Measurements from ENCODE around the gene TJP2. TPM values are rescaled to one million over a fixed set of nuclear protein-coding genes. Genes with fewer than 3 reads are reported as not detected.

TJP2 gene
- total and polyA plus RNA-seq, 7 experiments from 2014 or later = 1.6 to 27.3 (median 11.3) TPM

- Histone ChIP-seq H3K4me3 (ENCODE audit: low read length) (no peak overlapping the region), H3K27ac (ENCODE audit: low read depth, low read length) (no peak overlapping the region), H3K4me1 (ENCODE audit: control insufficient read depth in 2 of 2, insufficient read depth in 2 of 2, low read length in 2 of 2) (no peaks in the 10 kb centered on the region), H3K9me3 (ENCODE audit: control insufficient read depth in 2 of 3, low read length in 3 of 3) (no peaks in the 10 kb centered on the region), H3K27me3 (ENCODE audit: control insufficient read depth in 2 of 2, insufficient read depth in 2 of 2, low read length in 2 of 2) (no peaks in the 10 kb centered on the region), H3K36me3 (ENCODE audit: control insufficient read depth in 2 of 3, insufficient read depth in 3 of 3, low read length in 3 of 3) (no peaks in the 10 kb centered on the region)
- ChIA-PET CTCF (no interaction called here), POLR2A (no interaction called here)
- Mint-ChIP-seq H3K27ac (no peak overlapping the region), H3K4me1 (no peaks in the 10 kb centered on the region), H3K36me3 (peaks cover 0 to 4% (median 0%) of the 10 kb centered on the region in 5 donors), H3K27me3 (peaks cover 3 to 21% (median 5%) of the 10 kb centered on the region in 5 donors), H3K9me3 (peaks cover under 1 to 39% (median 11%) of the 10 kb centered on the region in 11 donors), H3K4me3 (no peak overlapping the region)
- ATAC-seq = no peak
- intact Hi-C loops (cut with micrococcal nuclease) = no loop called here
- DNase-seq = no peak
Observed at GRCh38 chr9:69279084-69279731, 105.1 kb downstream of the TJP2 start.

- Histone ChIP-seq H3K27ac (ENCODE audit: low read depth, low read length) (no peak overlapping the region), H3K4me1 (ENCODE audit: control insufficient read depth in 2 of 2, insufficient read depth in 2 of 2, low read length in 2 of 2) (no peaks in the 10 kb centered on the region), H3K9me3 (ENCODE audit: control insufficient read depth in 2 of 3, low read length in 3 of 3) (no peaks in the 10 kb centered on the region), H3K4me3 (ENCODE audit: low read length) (no peak overlapping the region), H3K36me3 (ENCODE audit: control insufficient read depth in 2 of 3, insufficient read depth in 3 of 3, low read length in 3 of 3) (no peaks in the 10 kb centered on the region), H3K27me3 (ENCODE audit: control insufficient read depth in 2 of 2, insufficient read depth in 2 of 2, low read length in 2 of 2) (no peaks in the 10 kb centered on the region)
- intact Hi-C loops (cut with micrococcal nuclease) = no loop called here
- Mint-ChIP-seq H3K9me3 (peaks cover 0 to 34% (median 9%) of the 10 kb centered on the region in 11 donors), H3K4me3 (no peak overlapping the region), H3K27ac (no peak overlapping the region), H3K4me1 (no peaks in the 10 kb centered on the region), H3K27me3 (peaks cover 7 to 24% (median 10%) of the 10 kb centered on the region in 5 donors), H3K36me3 (peaks cover 0 to under 1% (median 0%) of the 10 kb centered on the region in 5 donors)
- CTCF ChIA-PET = no interaction called here
- DNase-seq (no peak), ATAC-seq (no peak)
- POLR2A ChIA-PET = no interaction called here
Observed at GRCh38 chr9:69279733-69280132, 105.7 kb downstream of the TJP2 start.

GRCh38 chr9:69283003-69283402 lies 108.9 kb downstream of the TJP2 start:
- Histone ChIP-seq H3K36me3 (ENCODE audit: control insufficient read depth in 2 of 3, insufficient read depth in 3 of 3, low read length in 3 of 3) (no peaks in the 10 kb centered on the region), H3K27ac (ENCODE audit: low read depth, low read length) (no peak overlapping the region), H3K4me1 (ENCODE audit: control insufficient read depth in 2 of 2, insufficient read depth in 2 of 2, low read length in 2 of 2) (no peaks in the 10 kb centered on the region), H3K9me3 (ENCODE audit: control insufficient read depth in 2 of 3, low read length in 3 of 3) (no peaks in the 10 kb centered on the region), H3K27me3 (ENCODE audit: control insufficient read depth in 2 of 2, insufficient read depth in 2 of 2, low read length in 2 of 2) (no peaks in the 10 kb centered on the region), H3K4me3 (ENCODE audit: low read length) (no peak overlapping the region)
- H3K4me3 Mint-ChIP-seq = no peak overlapping the region
- H3K27me3 Mint-ChIP-seq = peaks cover 25 to 47% (median 38%) of the 10 kb centered on the region in 5 donors
- ATAC-seq = no peak
- H3K4me1 Mint-ChIP-seq = no peaks in the 10 kb centered on the region
- H3K36me3 Mint-ChIP-seq = peaks cover 0 to 5% (median 0%) of the 10 kb centered on the region in 5 donors
- intact Hi-C loops (cut with micrococcal nuclease) = no loop called here
- CTCF ChIA-PET = no interaction called here
- POLR2A ChIA-PET = no interaction called here
- no peak for DNase-seq
- H3K27ac Mint-ChIP-seq = no peak overlapping the region
- peaks cover 0 to 22% (median 3%) of the 10 kb centered on the region in 11 donors for H3K9me3 Mint-ChIP-seq

- Mint-ChIP-seq H3K9me3 (peaks cover 0 to 13% (median 2%) of the 10 kb centered on the region in 11 donors), H3K27ac (no peak overlapping the region), H3K4me1 (no peaks in the 10 kb centered on the region), H3K4me3 (no peak overlapping the region), H3K36me3 (no peaks in the 10 kb centered on the region), H3K27me3 (peaks cover 7 to 44% (median 24%) of the 10 kb centered on the region in 5 donors)
- Histone ChIP-seq H3K9me3 (ENCODE audit: control insufficient read depth in 2 of 3, low read length in 3 of 3) (no peaks in the 10 kb centered on the region), H3K27me3 (ENCODE audit: control insufficient read depth in 2 of 2, insufficient read depth in 2 of 2, low read length in 2 of 2) (no peaks in the 10 kb centered on the region), H3K36me3 (ENCODE audit: control insufficient read depth in 2 of 3, insufficient read depth in 3 of 3, low read length in 3 of 3) (no peaks in the 10 kb centered on the region), H3K27ac (ENCODE audit: low read depth, low read length) (no peak overlapping the region), H3K4me1 (ENCODE audit: control insufficient read depth in 2 of 2, insufficient read depth in 2 of 2, low read length in 2 of 2) (no peaks in the 10 kb centered on the region), H3K4me3 (ENCODE audit: low read length) (no peak overlapping the region)
- intact Hi-C loops (cut with micrococcal nuclease) = no loop called here
- POLR2A ChIA-PET = no interaction called here
- ATAC-seq = no peak
- no peak for DNase-seq
- CTCF ChIA-PET = no interaction called here
Observed at GRCh38 chr9:69292078-69292477, 118.0 kb downstream of the TJP2 start.

- no peaks in the 10 kb centered on the region for H3K27me3 ChIP-seq (ENCODE audit: control insufficient read depth in 2 of 2, insufficient read depth in 2 of 2, low read length in 2 of 2)
- H3K4me1 ChIP-seq (ENCODE audit: control insufficient read depth in 2 of 2, insufficient read depth in 2 of 2, low read length in 2 of 2) = no peaks in the 10 kb centered on the region
- Mint-ChIP-seq H3K36me3 (no peaks in the 10 kb centered on the region), H3K27ac (no peak overlapping the region), H3K9me3 (peaks cover 0 to 9% (median 2%) of the 10 kb centered on the region in 11 donors), H3K4me1 (no peaks in the 10 kb centered on the region), H3K27me3 (peaks cover 7 to 33% (median 14%) of the 10 kb centered on the region in 5 donors), H3K4me3 (no peak overlapping the region)
- ATAC-seq = no peak
- no peak overlapping the region for H3K4me3 ChIP-seq (ENCODE audit: low read length)
- no peaks in the 10 kb centered on the region for H3K36me3 ChIP-seq (ENCODE audit: control insufficient read depth in 2 of 3, insufficient read depth in 3 of 3, low read length in 3 of 3)
- POLR2A ChIA-PET = no interaction called here
- no peak for DNase-seq
- no peaks in the 10 kb centered on the region for H3K9me3 ChIP-seq (ENCODE audit: control insufficient read depth in 2 of 3, low read length in 3 of 3)
- no peak overlapping the region for H3K27ac ChIP-seq (ENCODE audit: low read depth, low read length)
- intact Hi-C loops (cut with micrococcal nuclease) = no loop called here
- CTCF ChIA-PET = no interaction called here
Observed at GRCh38 chr9:69293156-69293555, 119.1 kb downstream of the TJP2 start.

- H3K4me1 Mint-ChIP-seq = no peaks in the 10 kb centered on the region
- no peak for DNase-seq
- ChIA-PET POLR2A (no interaction called here), CTCF (no interaction called here)
- no peaks in the 10 kb centered on the region for H3K36me3 Mint-ChIP-seq
- H3K27me3 ChIP-seq (ENCODE audit: control insufficient read depth in 2 of 2, insufficient read depth in 2 of 2, low read length in 2 of 2) = no peaks in the 10 kb centered on the region
- no peak overlapping the region for H3K27ac Mint-ChIP-seq
- no peaks in the 10 kb centered on the region for H3K36me3 ChIP-seq (ENCODE audit: control insufficient read depth in 2 of 3, insufficient read depth in 3 of 3, low read length in 3 of 3)
- no peaks in the 10 kb centered on the region for H3K9me3 ChIP-seq (ENCODE audit: control insufficient read depth in 2 of 3, low read length in 3 of 3)
- ATAC-seq = no peak
- H3K9me3 Mint-ChIP-seq = peaks cover 0 to 2% (median 0%) of the 10 kb centered on the region in 11 donors
- H3K27me3 Mint-ChIP-seq = peaks cover 3 to 19% (median 7%) of the 10 kb centered on the region in 5 donors
- H3K27ac ChIP-seq (ENCODE audit: low read depth, low read length) = no peak overlapping the region
- H3K4me1 ChIP-seq (ENCODE audit: control insufficient read depth in 2 of 2, insufficient read depth in 2 of 2, low read length in 2 of 2) = no peaks in the 10 kb centered on the region
- intact Hi-C loops (cut with micrococcal nuclease) = no loop called here
- H3K4me3 Mint-ChIP-seq = no peak overlapping the region
- H3K4me3 ChIP-seq (ENCODE audit: low read length) = no peak overlapping the region
Observed at GRCh38 chr9:69295872-69296552, 121.9 kb downstream of the TJP2 start.
